ENCODE measurements around the gene DPM2.

GRCh38 chr9:127915801-127916719, 21.6 kb downstream of the DPM2 start:
- no peak for TF ChIP-seq CEBPB (IDR thresholded peaks at IDR 0.05)
- no peak for TF ChIP-seq ZBTB7A (IDR thresholded peaks at IDR 0.05; ENCODE audit: low read depth)
